Measurements from ENCODE around the gene SMAD7. TPM values are rescaled to one million over a fixed set of nuclear protein-coding genes. Genes with fewer than 3 reads are reported as not detected.

SMAD7 gene
- total and polyA plus RNA-seq, 7 donors, result 13.2 to 29.1 (median 19.0) TPM

DNA sequence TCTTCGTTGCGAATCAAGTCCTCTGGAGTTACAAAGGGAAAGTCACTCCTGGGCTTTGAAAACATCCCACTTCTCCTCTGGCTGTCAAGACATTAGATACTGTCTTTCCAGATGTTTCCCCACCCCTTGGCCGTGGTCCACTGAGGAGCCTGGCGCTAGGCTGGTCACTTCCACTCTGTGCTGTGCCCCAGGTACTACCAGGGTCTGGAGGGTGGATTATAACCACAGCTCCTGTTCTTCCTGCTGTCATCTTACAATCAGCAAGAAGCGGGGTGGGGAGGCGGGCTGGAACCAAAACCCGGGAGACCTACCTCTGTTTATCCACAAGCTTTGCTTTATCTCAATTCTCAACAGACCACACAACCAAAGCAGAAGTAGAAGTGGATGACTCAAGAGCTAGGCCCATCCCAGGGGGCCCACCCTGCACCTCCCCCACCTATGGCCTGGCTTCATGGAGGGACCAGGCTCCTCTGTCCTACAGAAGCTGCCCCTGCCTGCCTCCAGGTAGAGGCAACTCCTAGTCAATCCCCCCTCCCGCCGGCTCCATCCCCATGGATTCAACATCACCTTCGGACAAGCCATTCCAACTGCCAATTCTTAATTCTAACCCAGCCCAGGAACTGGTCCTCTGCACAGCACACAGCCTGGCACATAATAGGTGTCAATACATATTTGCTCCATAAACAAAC, 17.8 kb downstream of the SMAD7 start:
- no peaks in the 10 kb centered on the region for H3K36me3 ChIP-seq
- H3K27ac ChIP-seq, result peak overlapping the region; percentile 87 to 96 (median 90)
- DNase-seq, result no peak
- peaks cover 0 to 99% (median 94%) of the 10 kb centered on the region in 4 donors for H3K4me1 ChIP-seq
- H3K4me3 ChIP-seq, result peak overlapping the region in 1 of 4 donors; percentile 17
- H3K9me3 ChIP-seq, result no peaks in the 10 kb centered on the region
- no peaks in the 10 kb centered on the region for H3K27me3 ChIP-seq
- 61 to 63% methylated on average over 10 of the region's 10 CpGs for WGBS, 2 donors
- intact Hi-C loops (cut with DNase I), result no loop called here
- TF ChIP-seq POLR2A (IDR thresholded peaks at IDR 0.05) (no peak), POLR2AphosphoS5 (IDR thresholded peaks at IDR 0.05) (no peak), EP300 (IDR thresholded peaks at IDR 0.05) (no peak)
- TF ChIP-seq, protein P1, sequence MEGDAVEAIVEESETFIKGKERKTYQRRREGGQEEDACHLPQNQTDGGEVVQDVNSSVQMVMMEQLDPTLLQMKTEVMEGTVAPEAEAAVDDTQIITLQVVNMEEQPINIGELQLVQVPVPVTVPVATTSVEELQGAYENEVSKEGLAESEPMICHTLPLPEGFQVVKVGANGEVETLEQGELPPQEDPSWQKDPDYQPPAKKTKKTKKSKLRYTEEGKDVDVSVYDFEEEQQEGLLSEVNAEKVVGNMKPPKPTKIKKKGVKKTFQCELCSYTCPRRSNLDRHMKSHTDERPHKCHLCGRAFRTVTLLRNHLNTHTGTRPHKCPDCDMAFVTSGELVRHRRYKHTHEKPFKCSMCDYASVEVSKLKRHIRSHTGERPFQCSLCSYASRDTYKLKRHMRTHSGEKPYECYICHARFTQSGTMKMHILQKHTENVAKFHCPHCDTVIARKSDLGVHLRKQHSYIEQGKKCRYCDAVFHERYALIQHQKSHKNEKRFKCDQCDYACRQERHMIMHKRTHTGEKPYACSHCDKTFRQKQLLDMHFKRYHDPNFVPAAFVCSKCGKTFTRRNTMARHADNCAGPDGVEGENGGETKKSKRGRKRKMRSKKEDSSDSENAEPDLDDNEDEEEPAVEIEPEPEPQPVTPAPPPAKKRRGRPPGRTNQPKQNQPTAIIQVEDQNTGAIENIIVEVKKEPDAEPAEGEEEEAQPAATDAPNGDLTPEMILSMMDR (IDR thresholded peaks at IDR 0.05), result no peak

DNA sequence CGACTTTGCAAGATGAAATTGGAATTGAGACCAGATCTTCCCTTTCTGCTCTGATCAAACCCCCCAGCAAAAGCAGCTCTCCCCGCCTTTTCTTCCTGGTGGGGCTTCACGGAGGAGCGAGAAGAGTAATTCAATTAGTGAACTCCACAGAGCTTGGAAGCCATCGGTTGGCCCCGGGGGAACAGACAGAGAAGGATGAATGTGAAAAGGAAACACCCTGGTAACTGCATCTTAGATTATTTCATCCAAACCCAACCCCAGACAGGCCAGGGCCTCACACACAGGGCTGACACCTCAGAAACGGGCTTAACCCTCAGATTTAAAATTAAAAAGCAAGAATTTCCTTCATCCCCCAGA, 18.3 kb downstream of the SMAD7 start:
- Histone ChIP-seq H3K4me3 (no peak overlapping the region), H3K36me3 (no peaks in the 10 kb centered on the region), H3K27me3 (no peaks in the 10 kb centered on the region), H3K27ac (peak overlapping the region; percentile 87 to 96 (median 90)), H3K4me1 (peaks cover 0 to 99% (median 94%) of the 10 kb centered on the region in 4 donors), H3K9me3 (no peaks in the 10 kb centered on the region)
- no peak for DNase-seq
- WGBS, 2 donors, result 23 to 28% methylated on average over 7 of the region's 7 CpGs
- intact Hi-C loops (cut with DNase I), result no loop called here
- TF ChIP-seq, protein P1 (IDR thresholded peaks at IDR 0.05), result no peak
- TF ChIP-seq POLR2AphosphoS5 (IDR thresholded peaks at IDR 0.05) (no peak), EP300 (IDR thresholded peaks at IDR 0.05) (no peak), POLR2A (IDR thresholded peaks at IDR 0.05) (no peak)

DNA sequence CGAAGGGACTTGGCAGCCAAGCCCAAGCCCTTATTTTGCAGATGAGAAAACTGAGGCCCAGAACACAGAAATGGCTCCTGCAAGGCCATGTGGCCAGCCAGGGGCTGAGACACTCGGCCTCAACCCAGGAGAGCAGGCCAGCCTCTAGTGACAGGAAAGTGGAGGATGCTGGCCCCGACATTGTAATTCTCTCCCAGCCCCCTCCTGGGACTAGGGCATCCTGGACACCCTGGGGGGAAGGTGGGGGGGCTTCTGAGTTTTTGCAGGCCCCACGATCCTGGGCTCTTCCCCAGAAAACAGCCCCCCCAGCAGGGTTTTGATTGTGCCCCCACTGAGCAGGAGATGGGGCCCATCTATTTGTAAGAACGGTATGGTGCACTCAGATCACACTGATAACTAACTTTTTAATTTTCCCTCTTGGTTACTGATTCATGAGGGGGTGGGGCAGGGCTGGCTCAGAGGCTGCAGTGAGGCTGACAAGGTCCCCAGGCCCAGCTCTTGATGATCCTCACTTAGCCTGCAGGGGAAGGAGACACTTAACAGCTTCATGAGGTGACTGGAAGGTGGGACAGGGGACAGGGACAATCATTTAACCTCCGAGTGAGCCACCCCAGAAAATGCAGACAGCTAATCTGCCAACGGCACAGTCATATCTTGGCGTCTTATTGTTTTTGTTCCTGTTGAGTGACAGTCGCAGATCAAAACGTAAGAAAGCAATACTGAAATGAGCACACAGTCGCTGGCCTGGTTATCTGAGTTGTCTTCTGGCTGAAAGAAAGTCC, 18.9 kb downstream of the SMAD7 start:
- WGBS, 2 donors, result 23 to 52% methylated on average over 11 of the region's 11 CpGs
- no peaks in the 10 kb centered on the region for H3K36me3 ChIP-seq
- intact Hi-C loops (cut with DNase I), result loop anchor here (2.0 kb wide), 1 partner anchor 13 kb away; no protein-coding TSS in a partner anchor
- no peaks in the 10 kb centered on the region for H3K9me3 ChIP-seq
- H3K4me3 ChIP-seq, result no peak overlapping the region
- H3K27ac ChIP-seq, result peak overlapping the region; percentile 87 to 96 (median 90)
- H3K4me1 ChIP-seq, result peaks cover 0 to 100% (median 98%) of the 10 kb centered on the region in 4 donors
- TF ChIP-seq, protein P1 (IDR thresholded peaks at IDR 0.05), result no peak
- no peak for TF ChIP-seq EP300 (IDR thresholded peaks at IDR 0.05)
- TF ChIP-seq POLR2A (IDR thresholded peaks at IDR 0.05), result no peak
- TF ChIP-seq POLR2AphosphoS5 (IDR thresholded peaks at IDR 0.05), result no peak
- no peak for DNase-seq
- no peaks in the 10 kb centered on the region for H3K27me3 ChIP-seq

DNA sequence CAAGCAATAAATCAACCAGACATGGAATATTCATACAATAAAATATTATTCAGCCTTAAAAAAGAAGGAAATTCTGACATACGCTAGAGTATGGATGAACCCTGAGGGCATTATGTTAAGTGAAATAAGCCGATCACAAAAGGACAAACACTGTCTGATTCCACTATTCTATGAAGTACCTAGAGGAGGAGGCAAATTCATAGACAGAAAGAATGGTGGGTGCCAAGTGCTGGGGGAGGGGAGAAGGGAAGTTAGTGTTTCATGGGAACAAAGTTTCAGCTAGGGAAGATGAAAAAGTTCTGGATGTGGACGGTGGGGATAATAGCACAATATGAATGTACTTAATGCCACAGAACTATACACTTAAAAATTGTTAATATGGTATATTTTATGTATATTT, 19.8 kb downstream of the SMAD7 start:
- WGBS, 2 donors, result 35 to 61% methylated on average over 3 of the region's 3 CpGs
- TF ChIP-seq, protein P1 (IDR thresholded peaks at IDR 0.05), result no peak
- no peak for TF ChIP-seq EP300 (IDR thresholded peaks at IDR 0.05)
- TF ChIP-seq POLR2A (IDR thresholded peaks at IDR 0.05), result no peak
- no peak for TF ChIP-seq POLR2AphosphoS5 (IDR thresholded peaks at IDR 0.05)
- no peaks in the 10 kb centered on the region for H3K27me3 ChIP-seq
- peak overlapping the region; percentile 87 to 96 (median 90) for H3K27ac ChIP-seq
- no peak for DNase-seq
- intact Hi-C loops (cut with DNase I), result loop anchor here (2.0 kb wide), 1 partner anchor 14 kb away; no protein-coding TSS in a partner anchor
- H3K36me3 ChIP-seq, result no peaks in the 10 kb centered on the region
- H3K9me3 ChIP-seq, result no peaks in the 10 kb centered on the region
- H3K4me3 ChIP-seq, result peak overlapping the region in 2 of 4 donors; percentile 18 to 19
- peaks cover 0 to 100% (median 100%) of the 10 kb centered on the region in 4 donors for H3K4me1 ChIP-seq
